Measurements from ENCODE around the gene GNGT2.

The GNGT2 gene

DNA sequence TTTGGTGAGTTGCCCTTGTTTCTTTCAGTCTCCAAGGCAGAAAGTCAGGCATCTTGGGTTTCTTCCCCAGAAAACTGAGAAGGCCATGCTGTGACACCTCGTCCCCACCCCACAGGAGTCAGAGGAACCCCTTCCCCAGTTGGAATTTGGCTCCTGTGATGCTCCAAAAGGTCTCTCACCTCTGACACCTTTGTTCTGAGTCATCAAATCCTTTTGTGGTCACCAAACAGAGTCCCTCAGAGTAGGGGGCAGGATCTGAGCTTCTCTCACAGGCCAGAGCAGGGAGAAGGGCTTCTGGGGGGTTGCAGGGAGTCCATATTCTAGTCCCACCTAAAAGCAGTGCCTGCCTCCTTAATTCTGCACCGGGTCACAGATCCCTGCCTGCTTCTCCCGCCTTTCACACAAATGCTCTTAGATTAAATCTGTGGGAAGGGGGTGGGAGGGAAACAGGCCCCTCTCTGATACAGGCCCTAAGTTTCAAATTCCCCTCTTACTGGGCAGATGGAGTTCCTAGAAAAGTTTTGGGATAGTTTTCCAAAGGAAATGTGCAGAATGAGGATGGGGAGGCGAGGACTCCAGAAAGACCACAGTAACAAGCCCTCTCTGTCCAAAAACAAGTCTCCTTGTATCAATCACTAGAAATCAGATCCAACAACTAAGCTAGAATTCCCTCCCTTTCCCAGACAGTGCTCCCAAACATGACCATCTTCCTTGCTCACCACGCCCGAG is 18.9 kb upstream of the GNGT2 start:
- DNase-seq: no peak

DNA sequence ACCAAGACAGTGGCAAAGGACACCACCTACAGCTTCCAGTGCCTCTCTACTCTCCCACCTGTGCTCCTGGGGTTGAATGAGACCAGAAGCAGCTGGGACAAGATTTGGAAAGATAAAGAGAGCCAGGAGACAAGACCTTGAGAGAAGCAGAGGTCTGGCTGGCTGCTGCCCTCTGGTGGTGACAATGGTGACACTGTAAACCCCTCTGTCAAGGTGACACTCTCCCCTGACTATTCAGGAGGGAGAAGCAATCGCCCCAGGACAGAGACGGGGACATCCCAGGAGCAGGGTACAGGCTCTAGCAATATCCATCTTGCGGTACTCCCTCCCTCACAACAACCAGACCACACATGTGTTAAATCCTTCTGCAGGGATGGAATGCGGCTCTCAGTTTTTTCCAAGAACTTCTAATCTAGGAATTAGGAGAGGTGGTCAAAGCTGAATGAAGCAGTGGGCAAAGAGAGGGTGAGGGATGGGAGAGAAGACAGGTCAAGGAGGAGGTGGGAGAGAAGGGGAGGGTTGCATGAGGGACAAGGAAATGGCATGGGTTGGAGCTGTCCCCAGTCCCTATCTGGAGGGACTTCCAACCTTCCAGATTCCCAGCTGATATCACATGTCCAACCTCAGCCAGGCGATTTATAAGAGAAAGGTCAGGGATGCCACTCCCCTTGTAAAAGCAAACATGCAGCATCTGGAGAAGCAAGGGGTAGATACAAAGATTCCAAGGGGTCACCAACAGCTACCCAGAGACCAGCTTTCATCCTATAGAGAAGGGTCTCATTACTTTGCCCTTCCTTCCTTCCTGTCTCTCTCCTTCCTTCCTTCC is 17.3 kb upstream of the GNGT2 start:
- DNase-seq: peak; percentile 75

- DNase-seq: no peak
These were observed 16.5 kb upstream of the GNGT2 start for GRCh38 chr17:49226771-49227435.

DNA sequence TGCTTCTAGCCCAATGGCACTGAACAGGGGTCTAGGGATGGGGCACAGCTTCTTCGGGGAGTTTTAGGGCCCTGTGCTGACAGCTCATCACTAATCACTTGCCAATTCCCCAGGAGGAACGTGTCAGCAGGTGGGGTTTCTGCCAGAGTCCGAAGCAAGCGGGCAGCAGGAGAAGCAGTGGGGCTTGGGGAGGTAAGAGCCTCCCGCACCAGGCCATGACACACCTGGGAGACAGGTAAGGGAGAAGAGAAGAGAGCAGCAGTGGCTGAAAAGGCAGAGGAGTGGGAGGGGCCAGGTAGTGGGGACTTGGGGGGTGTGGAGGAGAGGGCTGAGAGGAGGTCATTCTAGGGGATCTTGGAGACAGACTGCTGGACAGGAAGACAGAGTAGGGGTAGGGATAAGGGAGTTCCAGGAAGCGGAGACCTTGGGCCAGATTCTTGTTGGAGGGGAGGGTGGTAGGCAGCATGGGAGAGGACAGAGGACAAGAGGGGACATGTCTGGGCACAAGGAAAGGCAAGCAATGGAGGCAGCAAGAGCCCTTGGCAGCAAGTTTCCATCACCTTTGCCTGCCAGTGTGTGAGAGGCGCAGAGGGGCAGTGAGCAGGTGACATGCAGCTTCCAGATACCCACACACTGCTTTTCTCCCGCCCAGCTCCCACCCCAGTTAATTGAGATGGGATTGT is 15.3 kb upstream of the GNGT2 start:
- no peak for DNase-seq

- DNase-seq: no peak
These were observed 14.6 kb upstream of the GNGT2 start for GRCh38 chr17:49224997-49225337.

- DNase-seq: peak; percentile 36
These were observed 14.0 kb upstream of the GNGT2 start for GRCh38 chr17:49224198-49224996.

GRCh38 chr17:49223517-49224197 is 13.3 kb upstream of the GNGT2 start:
- peak; percentile 65 for DNase-seq

- no peak for DNase-seq
These were observed 12.8 kb upstream of the GNGT2 start for GRCh38 chr17:49223168-49223516.

GRCh38 chr17:49219987-49220386 is 9.6 kb upstream of the GNGT2 start:
- no peak for DNase-seq

DNA sequence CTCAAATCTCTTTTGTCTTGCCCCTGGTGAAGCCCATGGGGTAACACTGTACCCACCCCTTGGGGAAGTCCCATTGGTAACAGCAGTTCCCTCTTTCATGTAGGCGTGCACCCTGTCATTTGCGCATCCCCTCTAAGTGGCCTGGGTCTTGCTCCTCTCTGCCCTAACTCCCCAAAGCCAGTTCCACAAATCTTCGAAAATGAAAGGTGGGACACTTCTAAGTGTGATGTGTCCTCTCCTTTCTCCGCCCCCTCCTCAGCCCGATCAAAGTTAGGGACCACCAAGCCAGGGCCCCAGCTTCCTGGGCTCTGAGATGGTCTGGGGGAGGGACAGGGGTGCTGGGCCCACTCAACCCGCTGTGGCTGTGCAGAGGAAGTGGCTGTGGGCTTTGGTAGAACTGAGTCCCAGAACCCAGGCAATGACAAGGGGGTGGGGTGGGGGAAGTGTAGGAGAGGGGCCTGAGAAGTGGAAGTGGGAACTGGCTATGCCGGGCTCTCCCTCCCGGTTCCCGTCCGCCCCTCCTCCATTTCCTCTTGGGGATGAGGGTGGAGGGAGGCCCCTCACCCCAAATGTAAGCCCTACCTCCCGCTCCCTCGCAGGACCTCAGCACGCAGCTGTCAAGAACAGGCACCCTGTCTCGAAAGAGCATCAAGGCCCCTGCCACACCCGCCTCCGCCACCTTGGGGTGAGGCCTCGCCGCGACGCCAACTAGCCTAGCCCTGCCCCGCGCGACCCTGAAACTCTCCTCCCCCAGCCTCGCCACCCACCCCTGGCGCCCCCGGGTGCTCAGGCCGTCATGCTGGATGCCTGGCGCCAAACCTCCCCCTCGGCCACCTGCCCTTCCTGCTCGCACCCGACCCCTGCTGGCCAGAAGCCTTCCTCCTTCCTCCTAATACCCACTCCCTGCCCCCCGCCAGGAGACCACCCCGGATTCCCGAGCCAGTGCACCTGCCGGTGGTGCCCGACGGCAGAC is 8.9 kb upstream of the GNGT2 start:
- no peak for DNase-seq

DNA sequence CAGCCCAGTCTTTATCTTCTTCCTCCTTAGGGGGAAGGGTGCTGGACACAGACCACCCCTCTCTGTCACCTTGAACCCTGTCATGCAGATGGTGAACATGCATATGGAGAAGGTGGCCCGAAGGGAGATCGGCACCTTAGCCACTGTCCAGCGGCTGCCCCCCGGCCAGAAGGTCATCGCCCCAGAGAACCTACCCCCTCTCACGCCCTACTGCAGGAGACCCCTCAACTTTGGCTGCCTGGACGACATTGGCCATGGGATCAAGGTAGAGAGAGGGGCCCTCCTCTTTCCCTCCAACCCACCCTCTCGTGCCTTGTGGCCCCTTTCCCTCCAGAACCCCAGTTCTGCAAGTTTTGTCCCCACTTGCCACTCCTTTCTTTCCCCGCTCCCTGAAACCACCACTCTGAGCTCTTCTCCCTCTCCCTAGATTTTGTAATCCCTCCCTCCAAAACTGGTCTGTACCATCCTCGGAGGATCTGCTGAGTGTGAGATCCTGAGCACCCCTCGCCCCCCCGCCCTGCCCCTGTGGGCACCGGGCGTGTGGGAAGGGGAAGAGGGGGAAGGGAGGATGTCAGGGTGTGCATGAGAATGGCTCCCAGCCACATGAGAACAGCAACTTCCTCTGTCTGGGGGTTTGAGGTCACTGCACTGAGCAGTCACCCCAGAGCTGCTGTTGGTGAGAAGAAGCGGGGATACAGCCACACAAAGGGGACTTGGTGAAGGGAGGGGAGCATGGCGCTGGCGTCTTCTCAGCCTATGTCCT is 7.5 kb upstream of the GNGT2 start:
- DNase-seq: peak; percentile 59

DNA sequence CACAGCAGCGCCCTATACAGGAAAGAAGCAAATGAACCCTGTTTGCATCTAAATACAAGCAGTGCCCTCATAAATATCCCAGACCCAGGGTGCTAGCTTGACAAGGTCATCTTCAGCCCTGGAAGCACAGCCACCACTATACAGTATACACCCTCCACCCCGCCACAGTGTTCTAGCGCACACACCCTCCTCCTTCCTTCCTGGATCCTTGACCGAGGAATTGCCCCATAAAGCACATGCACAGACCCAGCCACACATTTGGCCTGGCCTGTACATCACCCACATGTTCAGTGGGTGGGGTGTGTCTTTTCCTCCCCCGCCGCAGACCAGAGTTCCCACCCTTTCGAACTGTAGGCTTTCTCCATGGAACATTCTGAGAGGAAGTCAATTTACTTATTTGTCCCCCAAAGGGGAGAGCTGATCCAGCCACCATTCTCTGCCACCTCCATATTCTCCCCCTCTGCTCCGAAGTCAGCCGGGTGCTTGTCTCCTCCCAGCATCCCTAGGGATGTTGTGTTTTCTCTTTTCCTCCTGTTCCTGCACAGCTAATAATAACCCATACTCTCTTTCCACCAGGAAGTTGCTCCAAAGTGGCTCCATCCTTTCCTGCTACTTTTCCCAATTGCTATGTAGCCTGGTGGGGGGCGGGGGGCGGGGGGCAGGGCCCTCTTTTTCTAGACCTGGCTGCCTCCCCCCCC is 6.7 kb upstream of the GNGT2 start:
- no peak for DNase-seq

DNA sequence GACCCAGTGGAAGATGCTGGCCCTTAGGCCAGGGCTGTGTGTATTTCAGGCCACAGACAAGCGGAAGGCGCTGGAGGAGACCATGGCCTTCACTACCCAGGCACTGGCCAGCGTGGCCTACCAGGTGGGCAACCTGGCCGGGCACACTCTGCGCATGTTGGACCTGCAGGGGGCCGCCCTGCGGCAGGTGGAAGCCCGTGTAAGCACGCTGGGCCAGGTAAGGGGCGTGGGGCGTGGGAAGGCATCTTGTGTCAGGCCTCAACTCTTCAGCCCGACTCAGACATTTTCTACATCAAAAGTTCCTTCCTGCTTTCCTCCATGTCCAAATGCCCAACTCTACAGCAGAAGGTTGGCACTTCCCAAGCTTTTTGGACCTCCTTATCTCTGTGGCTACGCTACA is 6.1 kb upstream of the GNGT2 start:
- no peak for DNase-seq

GRCh38 chr17:49214676-49215360 is 4.4 kb upstream of the GNGT2 start:
- no peak for DNase-seq

- no peak for DNase-seq
These were observed 3.5 kb upstream of the GNGT2 start for GRCh38 chr17:49213847-49214246.

DNA sequence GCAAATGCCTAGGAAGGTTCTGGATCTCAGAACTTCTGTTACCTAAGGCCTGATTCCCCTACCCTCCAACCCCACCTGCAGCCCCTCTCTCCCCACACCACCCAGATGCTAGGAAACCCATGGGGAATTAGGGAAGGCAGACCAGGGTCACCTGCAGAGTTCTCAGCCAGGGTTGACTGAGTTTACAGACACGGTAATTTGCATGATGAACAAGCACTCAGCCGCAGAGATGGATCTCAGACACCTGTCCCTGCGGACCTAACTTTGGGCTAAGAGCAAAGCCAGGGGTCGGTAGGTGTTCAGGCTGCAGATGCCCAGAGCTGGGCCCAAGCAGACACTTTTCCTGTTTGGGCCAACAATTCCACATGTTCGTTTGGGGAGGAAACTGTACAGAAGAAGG is 3.0 kb upstream of the GNGT2 start:
- no peak for DNase-seq

GRCh38 chr17:49209061-49209571 is 1.3 kb downstream of the GNGT2 start:
- no peak for DNase-seq

DNA sequence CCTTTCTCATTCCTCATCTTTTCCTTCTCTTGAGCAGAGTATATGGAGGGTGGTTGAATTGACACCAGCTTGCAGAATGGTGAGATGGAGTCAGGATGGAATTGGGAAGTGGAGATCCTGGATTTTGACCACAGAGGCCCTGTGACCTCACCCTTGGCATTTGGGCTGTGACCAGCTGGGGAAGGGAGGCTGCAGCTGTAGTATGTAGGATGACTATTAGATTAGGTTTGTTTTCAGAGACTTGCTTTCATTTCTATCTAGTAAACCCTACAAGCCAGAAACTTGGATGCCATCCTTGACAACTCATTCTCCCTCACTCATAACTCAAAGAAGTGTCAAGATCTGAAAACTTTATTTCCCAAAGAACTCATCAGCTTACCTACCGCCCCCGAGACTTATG is 5.9 kb downstream of the GNGT2 start:
- no peak for DNase-seq
